Renal cortical epithelial cell (primary cell): ENCODE measurements around the gene LILRB3. TPM values are rescaled to one million over a fixed set of nuclear protein-coding genes. Genes with fewer than 3 reads are reported as not detected.

Experiments used
- DNase-seq: peaks from one replicate; pipeline ENCODE4 v3.0.0-alpha.2; 2011; ENCODE audit warnings: low read depth
- total RNA-seq: library from RNA; depleted of rRNA; stranded (reverse); fragments of >200 nt; gene quantifications from 2 replicates; pipeline ENCODE4 v1.2.3, GENCODE V29; 2014

The LILRB3 gene
- total RNA-seq, 1 donor from 2014 or later, result not detected

GRCh38 chr19:54168174-54168917 is 54.5 kb downstream of the LILRB3 start:
- DNase-seq, result peak; percentile 51

Other genes with a start within 250 kb of the LILRB3 start
- 0.17 and 0.55 TPM in 2 replicates for gene CACNG6, start 231.4 kb downstream of the LILRB3 start, total RNA-seq
- gene VSTM1, start 159.1 kb downstream of the LILRB3 start, total RNA-seq, result not detected in 2 replicates
- gene TARM1, start 141.6 kb downstream of the LILRB3 start, total RNA-seq, result not detected in 2 replicates
- 1.1 TPM in 1 of 2 replicates, not detected in the other for gene OSCAR, start 122.2 kb downstream of the LILRB3 start, total RNA-seq
- 4.3 and 8.0 TPM in 2 replicates for gene NDUFA3, start 120.2 kb downstream of the LILRB3 start, total RNA-seq
- 13.8 and 23.1 TPM in 2 replicates for gene TFPT, start 107.3 kb downstream of the LILRB3 start, total RNA-seq
- gene PRPF31, start 107.3 kb downstream of the LILRB3 start, total RNA-seq, result 70.8 and 90.6 TPM in 2 replicates
- 8.5 and 50.0 TPM in 2 replicates for gene CNOT3, start 85.2 kb downstream of the LILRB3 start, total RNA-seq
- 4.0 and 7.3 TPM in 2 replicates for gene LENG1, start 63.3 kb downstream of the LILRB3 start, total RNA-seq
- 1.8 and 21.9 TPM in 2 replicates for gene TMC4, start 49.8 kb downstream of the LILRB3 start, total RNA-seq
- gene MBOAT7, start 33.4 kb downstream of the LILRB3 start, total RNA-seq, result 32.6 and 132 TPM in 2 replicates
- gene TSEN34, start 31.7 kb downstream of the LILRB3 start, total RNA-seq, result 82.5 and 151 TPM in 2 replicates
- gene RPS9, start 22.1 kb downstream of the LILRB3 start, total RNA-seq, result 1,053 and 1,700 TPM in 2 replicates
- gene LILRA6, start 19.8 kb upstream of the LILRB3 start, total RNA-seq, result not detected in 2 replicates
- not detected in 2 replicates for gene LILRB5, start 34.3 kb upstream of the LILRB3 start, total RNA-seq
- gene LILRB2, start 58.1 kb upstream of the LILRB3 start, total RNA-seq, result not detected in 2 replicates
- not detected in 2 replicates for gene LILRA5, start 90.2 kb upstream of the LILRB3 start, total RNA-seq
- gene LILRA4, start 116.2 kb upstream of the LILRB3 start, total RNA-seq, result not detected in 2 replicates
- gene LAIR1, start 141.9 kb upstream of the LILRB3 start, total RNA-seq, result not detected in 2 replicates
- gene TTYH1, start 192.5 kb upstream of the LILRB3 start, total RNA-seq, result not detected in 2 replicates
- gene LENG8, start 226.2 kb upstream of the LILRB3 start, total RNA-seq, result 26.7 and 52.5 TPM in 2 replicates
- 7.7 and 9.6 TPM in 2 replicates for gene LENG9, start 240.8 kb upstream of the LILRB3 start, total RNA-seq